OCI-LY1 (cell line): ENCODE data around the gene MAK.
"Not testable (repeated sequence)": the region's sequence is repeated elsewhere in the genome, so short reads cannot be mapped to it uniquely, and the experiment has no call there.

Experiments used
- CTCF ChIP-seq: fragments of 200-600 bp; sonication (generic), shearing (Covaris generic); IDR thresholded peaks from 2 replicates; pipeline ENCODE4 v1.5.1; 2017; ENCODE audit warnings: mild to moderate bottlenecking, antibody characterized with exemption, low read length, moderate library complexity, mixed read lengths
- EZH2 ChIP-seq: fragments of 200-600 bp; sonication (generic), shearing (Covaris generic); IDR thresholded peaks from 2 replicates; pipeline ENCODE4 v1.8.0; 2017; ENCODE audit warnings: borderline replicate concordance, mixed run types, mild to moderate bottlenecking, antibody characterized with exemption, low read length, moderate library complexity, mixed read lengths

GRCh38 chr6:10751757-10752156 is 86.6 kb downstream of the MAK start:
- TF ChIP-seq CTCF, EZH2: not testable (repeated sequence)
